Kidney tubule cell (primary cell): Measurements from ENCODE around the gene GNB1.
A peak's percentile ranks its signal among the peaks of the same experiment; 100 is the strongest.

Experiments
- DNase-seq: peaks from one replicate; pipeline ENCODE4 v3.0.0-alpha.2; 2018; ENCODE audit warnings: low spot score

GNB1 gene

DNA sequence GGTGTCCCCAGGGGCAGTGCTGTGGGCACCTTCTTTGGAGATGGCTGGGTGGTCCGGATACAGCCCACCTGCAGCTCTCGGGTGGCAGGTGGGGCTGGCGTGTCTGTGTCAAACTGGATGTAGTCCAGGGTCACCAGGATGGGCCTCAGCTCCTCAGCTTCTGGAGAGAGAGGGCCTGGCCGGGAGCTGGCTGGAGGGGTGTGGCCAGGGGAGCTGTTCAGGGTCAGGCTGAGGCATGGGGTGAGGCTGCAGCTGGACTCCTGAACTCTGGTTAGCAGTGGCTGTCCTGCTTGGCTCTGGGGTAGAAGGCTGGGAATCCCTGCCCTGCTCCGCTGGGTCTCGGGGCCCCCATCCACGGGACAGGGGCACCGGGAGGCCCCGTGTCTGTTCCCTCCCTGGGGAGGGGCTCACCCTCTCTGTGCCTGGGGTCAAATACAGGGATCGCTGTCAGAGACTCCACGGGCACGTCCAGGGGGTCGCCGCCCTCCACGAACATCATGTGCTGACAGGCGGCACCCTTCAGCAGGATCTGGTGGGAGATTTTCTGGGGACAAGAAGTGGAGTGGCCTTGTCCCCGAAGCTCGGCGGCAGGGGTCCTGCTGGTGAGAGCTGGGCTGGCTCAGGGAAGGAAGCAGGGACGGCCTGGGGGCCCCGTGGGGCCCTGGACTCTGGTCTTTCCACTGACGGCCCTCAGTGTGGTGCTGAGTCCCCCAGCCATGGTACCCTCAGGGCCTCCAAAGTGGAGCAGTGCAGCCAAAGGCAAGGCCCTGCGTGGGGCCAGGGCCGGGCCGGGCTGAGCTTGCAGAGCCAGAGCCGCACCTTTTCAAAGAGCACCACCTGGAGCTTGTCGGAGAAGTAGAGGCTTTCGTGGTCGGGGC lies 32.3 kb upstream of the GNB1 start:
- DNase-seq: no peak

DNA sequence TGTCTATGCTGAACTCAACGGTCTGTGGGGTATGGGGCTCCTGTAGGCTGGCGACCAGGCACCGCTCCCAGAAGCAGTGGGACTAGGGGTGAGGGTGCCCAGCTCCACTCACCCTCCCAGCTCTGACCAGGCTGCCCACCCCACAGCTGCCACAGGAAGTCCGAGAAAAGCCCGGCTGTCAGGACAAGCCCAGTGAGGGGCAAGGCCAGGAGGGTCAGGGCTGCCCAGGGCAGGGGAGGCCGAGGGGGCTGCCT lies 31.7 kb upstream of the GNB1 start:
- no peak for DNase-seq

DNA sequence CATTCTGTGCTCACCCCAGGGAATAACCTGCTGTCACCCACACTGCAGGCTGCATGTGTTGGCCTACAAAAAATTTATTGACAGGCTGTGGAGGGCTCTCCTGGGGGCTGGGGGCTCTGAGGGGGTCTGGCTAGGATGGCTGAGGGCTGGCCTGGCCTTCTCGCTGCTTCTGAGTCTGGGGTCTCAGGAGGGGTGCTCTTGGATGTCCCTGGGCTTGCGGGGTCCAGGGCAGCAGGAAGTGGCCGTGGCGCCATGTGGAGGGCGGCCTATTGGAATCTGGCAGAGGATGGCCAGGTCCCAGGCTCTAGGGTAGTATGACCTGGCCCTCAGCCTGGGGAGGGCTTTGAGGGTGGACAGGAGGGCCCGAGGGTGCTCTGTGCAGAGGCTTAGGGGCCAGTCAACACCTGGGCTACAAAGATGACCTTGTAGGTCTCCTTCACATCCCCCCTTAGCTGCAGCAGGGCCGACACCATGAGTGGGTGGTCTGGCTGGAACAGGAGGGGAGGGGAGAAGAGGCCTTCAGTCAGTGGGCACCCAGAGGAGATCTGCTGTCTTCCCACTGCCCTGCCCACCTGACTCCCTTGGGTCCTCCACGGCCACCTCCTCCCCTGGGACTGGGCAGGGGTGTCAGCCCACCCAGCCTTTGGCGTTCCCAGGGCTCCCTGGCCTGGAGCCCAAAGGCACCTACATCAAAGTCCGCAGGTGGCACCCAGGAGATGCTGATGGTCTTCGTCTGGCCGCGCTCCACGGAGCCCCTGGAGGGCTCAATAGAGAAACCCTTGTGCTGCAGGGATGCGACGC lies 31.2 kb upstream of the GNB1 start:
- no peak for DNase-seq

DNA sequence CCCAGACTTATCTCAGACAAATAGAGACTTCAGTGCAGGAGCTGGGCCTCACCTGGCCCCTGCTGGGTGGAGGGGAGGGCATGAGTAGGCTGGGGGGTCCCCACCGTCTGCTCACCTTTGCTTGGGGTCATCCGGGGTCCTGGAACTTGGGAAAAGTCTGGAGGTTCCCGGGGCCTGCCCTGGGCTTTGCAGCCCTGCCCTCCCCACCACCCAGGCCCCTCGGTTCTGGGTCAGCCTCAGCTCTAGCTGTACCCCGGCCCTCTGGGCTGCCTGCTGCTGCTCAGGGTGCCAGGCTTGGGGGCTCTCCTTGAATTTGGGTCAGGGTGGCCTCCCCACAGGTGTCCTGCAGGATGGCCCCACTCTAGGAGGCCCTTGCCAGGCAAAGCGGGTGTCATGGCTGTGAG lies 30.6 kb upstream of the GNB1 start:
- no peak for DNase-seq

DNA sequence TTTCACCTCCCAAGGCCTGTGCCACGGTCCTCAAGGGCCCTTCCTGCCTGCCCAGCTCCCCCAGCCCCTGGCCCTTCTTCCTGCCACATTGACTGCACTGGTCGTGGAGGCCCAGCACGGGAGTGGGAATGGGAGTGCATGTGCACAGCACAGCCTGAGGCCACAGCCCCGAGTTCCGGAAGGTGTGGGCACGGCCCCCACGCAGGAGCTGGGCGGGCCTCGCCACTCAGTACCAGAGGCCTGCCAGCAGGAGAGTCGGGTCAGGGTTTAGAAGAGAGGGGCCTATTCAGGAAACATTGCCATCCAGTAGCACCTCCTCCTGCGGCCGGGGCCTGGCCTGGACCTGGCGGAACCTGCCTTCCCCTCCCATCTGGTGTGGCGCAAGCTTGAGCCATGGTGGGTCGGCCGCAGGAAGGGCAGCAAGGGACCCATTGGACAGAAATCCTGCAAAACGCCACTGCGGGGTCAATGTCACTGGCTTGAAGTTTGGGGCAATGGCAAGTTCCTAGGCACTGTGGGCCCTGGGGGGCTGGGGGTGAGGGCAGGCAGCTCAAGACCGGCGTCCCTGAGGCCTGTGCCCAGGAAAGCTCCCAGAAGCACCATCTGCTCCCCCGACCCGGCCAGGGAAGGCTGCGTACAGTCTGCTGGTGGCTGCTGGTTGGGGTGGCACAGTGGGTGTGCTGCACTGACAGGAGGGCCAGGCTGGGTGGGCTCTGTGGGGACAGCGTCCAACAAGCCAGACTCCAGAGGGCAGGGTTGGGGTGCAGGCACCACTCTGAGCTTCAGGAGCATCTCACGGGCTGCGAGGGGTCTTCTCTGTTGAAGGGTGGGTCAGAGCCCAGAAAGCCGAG lies 29.9 kb upstream of the GNB1 start:
- no peak for DNase-seq

DNA sequence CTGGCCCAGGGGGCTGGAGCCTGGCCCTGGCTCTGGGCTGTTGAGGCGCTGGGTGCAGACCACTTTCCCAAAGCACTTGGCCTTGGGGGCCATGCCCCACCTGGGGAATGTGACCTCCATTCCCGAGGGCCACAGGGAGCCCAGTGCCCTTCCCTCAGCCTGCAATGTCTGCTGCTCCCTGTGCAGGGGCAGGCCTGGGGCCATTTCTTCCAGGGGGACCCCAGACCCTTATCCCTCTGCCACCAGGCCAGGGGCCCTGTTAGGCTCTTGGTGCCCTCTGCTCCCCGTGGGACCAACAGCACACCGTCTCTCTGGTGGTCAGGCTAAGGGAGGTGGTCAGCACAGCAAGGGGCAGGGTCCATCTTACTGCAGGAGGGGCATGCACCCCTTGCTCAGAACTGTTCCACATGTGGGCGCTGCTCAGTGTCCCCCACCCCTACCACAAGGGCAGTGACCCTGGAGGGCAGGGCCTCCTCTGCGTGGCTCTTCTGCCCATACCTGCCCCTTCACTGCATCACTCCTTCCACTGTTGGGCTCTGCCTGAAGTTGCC lies 29.2 kb upstream of the GNB1 start:
- DNase-seq: no peak

DNA sequence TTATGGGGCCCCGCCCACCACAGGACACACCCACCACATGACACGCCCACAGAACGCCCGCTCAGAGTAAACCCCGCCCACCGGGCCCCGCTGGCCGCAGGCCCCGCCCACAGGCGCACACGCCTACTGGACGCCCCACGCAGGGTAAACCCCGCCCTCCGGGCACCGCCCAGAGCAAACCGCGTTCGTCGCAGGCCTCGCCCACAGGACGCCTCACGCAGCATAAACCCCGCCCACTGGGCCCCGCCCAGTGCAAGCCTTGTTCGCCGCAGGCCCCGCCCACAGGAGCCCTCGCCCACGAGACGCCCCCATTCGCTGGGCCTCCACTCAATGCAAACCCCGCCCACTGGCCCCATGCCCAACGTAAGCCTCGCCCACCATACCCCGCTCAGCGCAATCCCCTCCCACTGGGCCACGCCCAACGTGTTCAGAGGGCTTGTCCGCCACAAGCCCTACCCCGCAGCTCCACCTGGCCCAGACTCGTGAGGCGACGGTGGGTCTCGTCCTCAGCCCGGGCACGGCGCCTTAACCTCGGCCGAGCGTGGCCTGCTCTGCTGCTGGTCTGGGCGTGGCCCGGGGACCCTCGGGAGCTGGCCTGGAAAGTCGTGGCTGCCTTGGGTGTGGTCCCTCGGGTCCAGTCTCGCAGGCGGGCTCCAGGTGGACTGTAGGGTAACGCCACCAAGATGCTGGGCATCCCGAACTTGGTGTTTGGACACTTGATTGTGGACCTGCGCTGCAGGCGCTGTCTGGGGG lies 28.6 kb upstream of the GNB1 start:
- DNase-seq: peak; percentile 96

DNA sequence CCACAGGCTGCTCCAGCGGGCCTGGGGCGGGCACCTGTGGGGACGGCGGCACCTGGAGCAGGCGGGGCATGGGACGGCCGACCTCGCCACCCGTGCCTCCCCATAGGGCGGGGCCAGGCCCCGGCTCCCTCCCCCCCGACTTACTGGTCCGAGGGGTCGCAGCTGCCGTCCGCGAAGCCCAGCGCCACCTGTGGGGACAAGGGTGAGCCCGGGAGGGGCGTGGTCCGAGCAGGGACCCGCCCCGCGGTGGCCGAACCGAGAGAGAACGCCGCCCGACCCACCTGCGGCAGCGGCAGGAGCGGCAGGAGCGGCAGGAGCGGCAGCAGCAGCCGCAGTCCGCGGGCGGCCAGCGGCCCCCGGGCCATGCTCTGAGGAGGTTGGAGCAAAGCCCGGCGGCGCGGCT lies 28.0 kb upstream of the GNB1 start, which contains the start of gene TMEM52:
Gene TMEM52 (minus strand): TSS at position 379 of the 403 bp plus-strand sequence. CDS start 14 bp downstream, at position 365.
- DNase-seq: no peak

DNA sequence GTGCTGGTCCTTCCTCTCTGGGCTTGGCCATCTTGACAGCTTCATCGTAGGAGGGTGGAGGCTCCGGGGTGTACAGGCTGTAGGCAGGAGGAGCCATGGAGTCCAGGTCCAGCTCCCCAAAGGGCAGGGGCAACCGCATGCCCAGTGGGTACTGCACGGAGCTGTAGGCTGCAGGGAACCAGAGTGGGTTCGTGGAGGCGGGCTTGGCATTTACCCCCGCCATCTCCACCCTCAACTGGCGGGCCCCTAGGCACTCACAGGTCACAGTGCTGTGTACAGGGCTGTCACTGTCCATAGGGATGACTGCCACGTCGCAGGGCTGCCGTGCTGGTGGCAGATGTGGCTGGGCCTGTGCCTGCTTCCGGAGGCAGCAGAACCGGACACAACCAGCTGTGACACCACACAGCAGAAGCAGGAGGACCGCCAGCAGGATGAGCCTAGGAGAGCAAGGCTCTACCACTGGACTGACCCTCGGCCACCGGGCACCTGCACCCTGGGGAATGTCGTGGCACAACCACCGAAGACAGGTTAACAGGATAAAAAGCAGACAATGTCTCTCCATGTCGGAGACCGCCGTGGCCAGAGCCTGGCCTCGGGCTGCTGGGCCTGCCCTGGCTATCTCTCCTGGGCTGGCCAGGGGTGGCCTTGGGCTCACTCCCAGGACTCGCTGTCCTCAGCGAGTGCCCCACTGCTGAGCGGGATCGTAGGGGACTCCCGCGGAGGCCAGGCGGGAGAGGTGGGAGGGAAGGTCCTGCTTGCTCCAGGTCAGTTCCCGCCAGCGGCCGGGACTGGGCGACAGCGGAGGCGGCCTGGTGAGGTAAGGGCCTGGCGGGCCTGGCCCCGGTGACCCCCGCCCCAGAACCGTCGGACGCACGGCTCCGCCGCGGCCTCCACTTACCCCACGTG lies 27.4 kb upstream of the GNB1 start:
- DNase-seq: no peak

DNA sequence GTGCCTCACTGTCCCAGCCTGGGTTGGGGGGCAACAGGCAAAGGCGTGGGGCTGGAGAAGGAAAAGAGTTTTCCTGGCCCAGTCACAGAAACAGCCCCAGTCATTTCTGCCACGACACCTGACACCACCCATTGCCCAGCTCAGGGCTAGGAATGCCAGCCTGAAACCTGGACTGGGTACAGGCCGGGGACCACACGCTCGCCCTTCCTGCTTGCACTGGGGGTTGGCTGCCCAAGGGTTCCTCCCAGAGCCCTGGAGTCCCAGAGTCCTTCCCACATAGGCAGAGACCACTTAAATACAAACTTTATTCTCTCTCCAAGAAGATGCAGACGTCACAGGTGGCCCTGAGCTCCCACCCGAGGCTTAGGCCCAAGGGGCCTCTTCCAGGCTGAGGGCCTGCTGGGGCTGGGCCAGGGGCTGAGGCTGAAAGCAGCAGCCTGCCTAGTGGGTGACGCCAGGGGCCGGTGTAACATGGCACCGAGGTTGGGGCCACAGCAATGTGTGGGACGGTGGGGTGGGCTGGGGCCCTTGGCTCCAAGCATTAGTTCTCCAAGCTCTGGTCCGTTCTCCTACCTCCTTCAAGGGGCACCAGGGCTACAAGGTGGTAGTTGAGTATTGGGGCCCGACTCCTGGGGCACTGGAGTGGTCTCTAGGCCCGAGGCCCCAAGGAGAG lies 26.6 kb upstream of the GNB1 start:
- no peak for DNase-seq

DNA sequence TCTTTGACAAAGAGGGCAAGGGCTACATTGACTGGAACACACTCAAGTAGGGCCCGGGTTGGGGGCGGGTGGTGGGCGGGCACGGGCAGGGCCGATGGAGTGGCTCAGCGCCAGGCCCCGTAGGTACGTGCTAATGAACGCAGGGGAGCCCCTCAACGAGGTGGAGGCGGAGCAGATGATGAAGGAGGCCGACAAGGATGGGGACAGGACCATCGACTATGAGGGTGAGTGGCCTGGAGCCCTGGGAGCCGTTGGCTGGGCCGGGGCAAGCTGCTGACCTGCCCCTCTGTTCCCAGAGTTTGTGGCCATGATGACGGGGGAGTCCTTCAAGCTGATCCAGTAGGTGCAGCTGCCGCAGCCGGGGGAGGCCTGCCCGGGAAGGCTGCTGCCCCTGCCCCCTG lies 26.0 kb upstream of the GNB1 start:
- no peak for DNase-seq

DNA sequence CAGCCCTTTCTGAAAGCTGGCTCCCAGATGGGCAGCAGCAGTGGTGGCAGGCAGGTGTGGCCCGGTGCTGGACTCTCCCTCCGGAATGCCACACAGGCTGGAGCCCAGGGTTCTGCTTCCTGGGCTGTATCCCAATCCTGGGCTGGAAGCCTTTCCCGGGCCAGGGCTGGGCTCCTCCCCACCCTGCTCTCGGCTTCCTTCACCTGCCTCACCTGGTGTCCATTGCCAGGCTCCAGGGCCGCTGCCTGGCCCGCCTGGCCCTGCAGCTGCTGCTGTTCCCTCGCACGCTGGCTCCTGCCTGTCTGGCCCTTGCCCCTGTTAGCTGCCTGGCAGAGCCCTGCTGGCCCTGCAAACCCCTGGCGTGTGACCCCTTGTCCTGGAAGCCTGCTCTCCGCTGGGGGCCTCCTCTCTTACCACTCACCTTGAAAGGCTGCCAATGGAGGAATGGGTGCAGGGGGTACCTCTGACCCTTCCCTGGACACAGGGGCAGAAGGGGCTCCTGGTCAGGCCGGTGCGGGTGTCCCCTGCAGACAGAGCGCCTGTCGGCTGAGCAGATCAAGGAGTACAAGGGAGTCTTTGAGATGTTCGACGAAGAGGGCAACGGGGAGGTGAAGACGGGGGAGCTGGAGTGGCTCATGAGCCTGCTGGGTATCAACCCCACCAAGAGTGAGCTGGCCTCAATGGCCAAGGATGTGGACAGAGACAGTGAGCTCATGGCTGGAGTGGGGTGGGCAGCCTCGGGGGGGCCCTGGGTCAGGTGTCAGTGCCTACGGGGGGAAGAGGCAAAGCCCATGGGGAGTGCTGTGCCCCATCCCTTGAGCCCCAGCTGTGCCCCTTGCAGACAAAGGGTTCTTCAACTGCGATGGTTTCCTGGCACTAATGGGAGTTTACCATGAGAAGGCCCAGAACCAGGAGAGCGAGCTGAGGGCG lies 25.3 kb upstream of the GNB1 start:
- DNase-seq: no peak

DNA sequence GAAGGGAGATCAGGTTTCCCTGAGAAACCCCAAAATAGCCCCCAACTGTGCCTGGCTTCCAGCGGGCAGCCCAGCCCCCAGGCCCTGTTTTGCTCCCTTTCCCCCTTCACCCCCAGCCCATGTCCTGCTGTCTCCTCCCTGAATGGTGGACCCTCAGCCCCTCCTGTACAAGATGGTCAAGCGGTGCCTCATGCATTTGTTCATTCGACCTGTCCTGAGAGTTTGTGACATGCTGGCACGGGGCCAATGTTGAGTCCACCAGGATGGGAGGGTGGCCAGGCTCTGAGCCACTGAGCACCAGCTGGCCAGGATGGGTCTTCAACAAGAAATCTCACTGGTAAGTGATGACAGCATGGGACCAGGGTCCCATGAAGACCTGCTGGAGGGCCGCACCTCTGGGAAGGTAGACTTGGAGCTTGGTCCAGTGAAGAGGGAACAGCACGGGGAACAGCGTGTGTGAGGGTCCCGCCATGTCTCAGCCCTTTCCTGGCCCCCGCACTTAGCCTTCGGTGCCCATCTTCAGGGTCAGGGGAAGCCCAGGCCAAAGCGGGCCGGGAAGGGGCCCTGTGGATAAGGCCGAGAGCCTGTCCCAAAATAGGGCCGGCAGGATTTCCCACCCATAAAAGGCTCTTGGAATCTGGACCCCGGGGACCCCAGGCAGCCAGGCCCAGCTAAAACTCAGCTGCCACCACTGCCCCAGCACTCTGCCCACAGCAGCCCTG lies 24.2 kb upstream of the GNB1 start, which contains the start of gene CALML6:
Gene CALML6 (plus strand): TSS at position 290 of the 722 bp plus-strand sequence. CDS start 21 bp downstream, at position 311.
- DNase-seq: no peak

DNA sequence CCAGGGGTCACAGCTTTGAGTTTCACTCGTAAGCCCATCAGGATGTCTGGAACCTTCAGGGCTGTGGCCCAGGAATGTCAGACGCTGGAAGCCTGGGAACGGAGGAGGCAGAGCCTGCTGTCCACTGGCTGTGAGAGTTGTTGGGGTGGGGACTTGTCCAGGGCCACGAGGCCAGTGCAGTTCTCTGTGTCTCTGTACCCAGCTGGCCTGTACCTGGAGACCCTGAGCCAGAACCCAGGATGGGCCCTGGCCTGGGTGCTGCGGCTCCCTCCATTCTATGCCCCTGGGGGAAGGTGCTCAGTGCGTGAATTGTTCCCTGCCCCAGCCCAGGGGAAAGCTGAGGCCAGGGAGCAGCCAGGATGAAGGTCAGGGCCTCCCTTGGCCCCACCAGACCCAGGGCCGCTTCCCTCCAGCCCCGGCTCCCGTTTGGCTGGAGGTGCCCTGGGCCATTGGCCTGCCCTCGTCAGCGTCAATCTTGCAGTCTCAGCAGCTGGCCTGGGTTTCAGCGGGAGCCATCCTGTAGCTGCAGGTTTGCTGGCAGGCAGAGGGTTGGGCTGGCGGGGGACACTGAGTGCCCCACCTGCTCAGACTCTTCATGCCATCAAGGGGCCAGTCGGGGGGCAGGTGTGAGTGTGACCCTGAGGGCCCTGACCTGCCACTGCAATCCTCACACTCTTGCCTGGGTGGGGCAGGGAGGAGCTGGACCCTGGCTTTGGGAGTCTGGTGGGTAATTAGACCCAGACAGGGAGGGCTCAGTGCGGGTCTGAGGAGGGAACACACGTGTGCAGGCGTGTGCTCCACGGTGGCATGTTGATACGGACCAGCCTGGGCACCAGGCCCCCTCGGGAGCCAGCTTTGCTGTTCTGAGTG lies 23.4 kb upstream of the GNB1 start:
- no peak for DNase-seq

DNA sequence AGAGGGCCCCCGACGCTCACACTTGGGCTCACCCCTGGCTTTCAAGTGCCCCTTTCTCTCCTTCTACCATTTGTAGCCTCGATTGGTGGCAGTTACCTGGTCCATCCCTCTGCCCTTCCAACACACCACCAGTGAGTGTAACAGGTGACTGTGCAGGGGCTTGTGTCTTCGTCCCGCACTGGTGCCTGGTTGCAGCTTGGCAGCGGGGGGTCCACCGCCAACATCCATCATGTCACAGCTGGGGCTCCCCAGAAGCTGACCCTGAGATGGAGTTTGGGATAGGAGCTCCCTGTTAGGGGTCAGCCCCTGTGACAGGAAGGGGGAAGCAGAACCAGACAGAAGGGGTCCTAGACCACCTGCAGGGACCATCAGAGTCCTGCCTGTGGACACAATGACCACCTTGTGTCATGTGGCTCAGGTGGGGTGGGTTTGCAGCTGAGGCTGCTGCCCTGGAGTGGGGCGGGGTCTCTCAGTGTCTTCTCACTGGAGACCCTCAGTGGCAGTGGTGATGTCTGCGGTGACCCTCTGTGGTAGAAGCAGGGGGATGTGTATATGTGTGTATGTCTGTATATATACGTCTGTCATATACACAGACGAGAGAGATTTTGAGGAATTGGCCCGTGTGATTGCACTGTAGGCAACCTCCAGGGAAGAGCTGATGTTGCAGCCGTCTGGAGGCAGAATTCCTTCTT lies 20.6 kb upstream of the GNB1 start:
- no peak for DNase-seq

DNA sequence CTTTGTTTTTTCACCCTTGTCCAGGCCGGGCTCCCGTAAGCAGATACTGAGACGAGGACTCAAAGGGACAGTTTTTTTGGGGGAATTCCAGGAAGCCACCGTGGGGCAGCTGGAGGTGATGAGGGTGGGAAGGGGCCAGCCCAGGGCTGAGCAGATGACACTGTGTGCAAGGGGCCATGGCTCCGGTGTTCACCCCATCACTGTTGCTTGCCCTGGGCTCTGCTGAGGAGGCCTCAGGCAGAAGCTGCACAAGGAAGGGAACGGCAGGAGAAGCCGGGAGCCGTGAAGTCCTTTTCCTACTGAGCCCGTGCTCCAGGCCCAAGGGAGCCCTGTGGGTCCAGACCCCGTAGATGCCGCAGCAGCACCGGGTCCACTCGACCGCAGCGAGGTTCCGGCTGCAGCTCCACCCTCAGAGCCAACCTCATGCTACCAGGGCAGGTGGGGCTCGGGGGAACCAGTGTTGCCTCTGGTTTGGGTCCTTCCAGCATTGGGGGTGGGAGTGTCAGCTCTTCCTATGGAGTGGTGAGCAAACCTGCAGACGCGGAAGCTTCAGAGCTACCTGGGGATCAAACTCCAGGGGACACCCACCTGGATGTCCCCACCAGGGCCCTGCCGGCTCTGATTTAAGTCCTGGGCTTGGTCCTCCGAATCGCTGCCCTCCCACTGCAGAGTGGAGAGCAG lies 19.9 kb upstream of the GNB1 start:
- DNase-seq: no peak
